Liver (tissue), 9 donors: ENCODE measurements around the gene GRB7. TPM values are rescaled to one million over a fixed set of nuclear protein-coding genes. Genes with fewer than 3 reads are reported as not detected.
"Not testable (repeated sequence)": the region's sequence is repeated elsewhere in the genome, so short reads cannot be mapped to it uniquely, and the experiment has no call there.

ENCODE experiments used
- DNase-seq: peaks from one replicate; pipeline ENCODE4 v3.0.0-alpha.2; 2017; ENCODE audit warnings: low spot score
- H3K27ac ChIP-seq, 2 donors: one replicate each; pipeline ENCODE4 v1.7.0; 2013; ENCODE audit warnings: inconsistent platforms in 2 of 2, low read length in 2 of 2, control low read depth in 1 of 2, low read depth in 1 of 2, mild to moderate bottlenecking in 1 of 2
- H3K27me3 ChIP-seq, 4 donors: one replicate each; pipeline versions ENCODE4 v1.6.1 to v1.7.0; 2013; ENCODE audit warnings: low read length in 3 of 4, inconsistent platforms in 1 of 4, mild to moderate bottlenecking in 1 of 4, moderate library complexity in 1 of 4; ENCODE audit not compliant: control insufficient read depth in 4 of 4, insufficient read depth in 4 of 4
- H3K36me3 ChIP-seq, 4 donors: one replicate each; pipeline versions ENCODE4 v1.6.1 to v1.7.0; 2013; ENCODE audit warnings: low read length in 3 of 4, mild to moderate bottlenecking in 3 of 4, low read depth in 1 of 4, moderate library complexity in 1 of 4; ENCODE audit not compliant: control insufficient read depth in 4 of 4, insufficient read depth in 3 of 4
- H3K4me1 ChIP-seq, 4 donors: one replicate each; pipeline versions ENCODE4 v1.6.1 to v1.7.0; 2013; ENCODE audit warnings: low read length in 3 of 4, mild to moderate bottlenecking in 3 of 4, moderate library complexity in 1 of 4; ENCODE audit not compliant: control insufficient read depth in 4 of 4, insufficient read depth in 4 of 4
- H3K4me3 ChIP-seq, 3 donors: one replicate each; pipeline versions ENCODE4 v1.6.1 to v1.7.0; 2013; ENCODE audit warnings: low read length in 3 of 3, control low read depth in 1 of 3, low read depth in 1 of 3, mild to moderate bottlenecking in 1 of 3
- H3K9ac ChIP-seq, 2 donors: one replicate each; pipeline ENCODE4 v1.7.0; 2013; ENCODE audit warnings: low read length in 2 of 2, mild to moderate bottlenecking in 2 of 2, moderate library complexity in 2 of 2, control low read depth in 1 of 2, low read depth in 1 of 2
- H3K9me3 ChIP-seq, 4 donors: one replicate each; pipeline versions ENCODE4 v1.6.1 to v1.7.0; 2013; ENCODE audit warnings: low read length in 3 of 4; ENCODE audit not compliant: control insufficient read depth in 4 of 4
- ATF3 ChIP-seq: IDR thresholded peaks from 2 replicates; pipeline ENCODE4 v1.6.1; 2016; ENCODE audit warnings: antibody characterized with exemption
- EGR1 ChIP-seq, 2 donors: IDR thresholded peaks; 2 replicates each; pipeline ENCODE4 v1.6.1; 2016 to 2018; ENCODE audit warnings: antibody characterized with exemption in 2 of 2, low read depth in 2 of 2
- FOXA1 ChIP-seq: IDR thresholded peaks from 2 replicates; pipeline ENCODE4 v1.6.1; 2016; ENCODE audit warnings: antibody characterized with exemption
- FOXA2 ChIP-seq: IDR thresholded peaks from 2 replicates; pipeline ENCODE4 v1.6.1; 2016; ENCODE audit warnings: antibody characterized with exemption
- GABPA ChIP-seq, 2 donors: IDR thresholded peaks in 1 of 2; conservative IDR thresholded peaks in 1 of 2; 2 replicates each; pipeline ENCODE4 v1.6.1; 2016; ENCODE audit warnings: antibody characterized with exemption in 2 of 2, mild to moderate bottlenecking in 1 of 2, moderate library complexity in 1 of 2
- HNF4A ChIP-seq, 2 donors: conservative IDR thresholded peaks; 2 replicates each; pipeline ENCODE4 v1.6.1; 2016; ENCODE audit warnings: antibody characterized with exemption in 2 of 2, mild to moderate bottlenecking in 2 of 2
- HNF4G ChIP-seq: IDR thresholded peaks from 2 replicates; pipeline ENCODE4 v1.6.1; 2016; ENCODE audit warnings: antibody characterized with exemption
- JUND ChIP-seq, 2 donors: IDR thresholded peaks; 2 replicates each; pipeline ENCODE4 v1.6.1; 2016; ENCODE audit warnings: antibody characterized with exemption in 2 of 2
- MAX ChIP-seq: IDR thresholded peaks from 2 replicates; pipeline ENCODE4 v1.6.1; 2016; ENCODE audit warnings: antibody characterized with exemption
- NR2F2 ChIP-seq: IDR thresholded peaks from 2 replicates; pipeline ENCODE4 v1.6.1; 2016; ENCODE audit warnings: antibody characterized with exemption
- RAD21 ChIP-seq, 2 donors: IDR thresholded peaks; 2 replicates each; pipeline ENCODE4 v1.6.1; 2016; ENCODE audit warnings: antibody characterized with exemption in 2 of 2, mild to moderate bottlenecking in 2 of 2
- REST ChIP-seq: IDR thresholded peaks from 2 replicates; pipeline ENCODE4 v1.6.1; 2016; ENCODE audit warnings: antibody characterized with exemption, mild to moderate bottlenecking
- SP1 ChIP-seq: IDR thresholded peaks from 2 replicates; pipeline ENCODE4 v1.6.1; 2018; ENCODE audit warnings: antibody characterized with exemption, mild to moderate bottlenecking
- TAF1 ChIP-seq: conservative IDR thresholded peaks from 2 replicates; pipeline ENCODE4 v1.6.1; 2016; ENCODE audit warnings: antibody characterized with exemption, mild to moderate bottlenecking
- YY1 ChIP-seq: IDR thresholded peaks from 2 replicates; pipeline ENCODE4 v1.6.1; 2016; ENCODE audit warnings: antibody characterized with exemption, mild to moderate bottlenecking
- ZBTB33 ChIP-seq: IDR thresholded peaks from 2 replicates; pipeline ENCODE4 v1.6.1; 2016; ENCODE audit warnings: antibody characterized with exemption
- WGBS: extraction: QIAGEN DNeasy Blood & Tissue Kit; methylation state at CpG from one replicate; pipeline ENCODE4 v1.1.7; 2013; 5-methylcytosine and 5-hydroxymethylcytosine counted together
- polyA plus RNA-seq, 2 donors: library from polyadenylated mRNA; stranded (reverse) in 1 of 2; unstranded in 1 of 2; fragments of 200-250 nt in 1 of 2; fragments of >200 nt in 1 of 2; fragmentation: Nextera tagmentation in 1 of 2; extraction: Ambion mirVana in 1 of 2; gene quantifications; one replicate each; pipeline versions ENCODE4 v1.2.1 to v1.2.3, GENCODE V29; 2013 to 2015
- total RNA-seq, 2 donors: library from RNA; depleted of rRNA; stranded (reverse); fragments of >200 nt; gene quantifications; one replicate each; pipeline ENCODE4 v1.2.3, GENCODE V29; 2014
- donor health status: healthy.
- donor health status: healthy.
- donor health status: healthy.
- donor health status: healthy.
- donor health status: healthy.

Gene GRB7
- total and polyA plus RNA-seq, 4 donors, result 1.9 to 6.8 (median 2.5) TPM

GRCh38 chr17:39709998-39710964 lies 27.5 kb upstream of the GRB7 start:
- H3K27ac ChIP-seq, result no peak overlapping the region
- H3K4me1 ChIP-seq, result peaks cover 7 to 22% (median 18%) of the 10 kb centered on the region in 4 donors
- H3K27me3 ChIP-seq, result no peaks in the 10 kb centered on the region
- DNase-seq, result no peak
- peaks cover 0 to 32% (median 11%) of the 10 kb centered on the region in 4 donors for H3K36me3 ChIP-seq
- H3K9me3 ChIP-seq, result no peaks in the 10 kb centered on the region
- no peak overlapping the region for H3K9ac ChIP-seq
- TF ChIP-seq ZBTB33 (no peak), ATF3 (no peak), REST (no peak), TAF1 (no peak), SP1 (no peak), FOXA1 (no peak), MAX (no peak), EGR1 (IDR thresholded peaks at IDR 0.05; ENCODE audit: low read depth in 2 of 2) (no peak), NR2F2 (no peak), HNF4A (conservative IDR thresholded peaks at IDR 0.05) (no peak), FOXA2 (no peak), YY1 (no peak), RAD21 (IDR thresholded peaks at IDR 0.05) (no peak), GABPA (IDR thresholded peaks at IDR 0.05 in 1 of 2, conservative IDR thresholded peaks at IDR 0.05 in 1 of 2) (no peak), JUND (IDR thresholded peaks at IDR 0.05) (no peak), HNF4G (no peak)
- H3K4me3 ChIP-seq, result no peak overlapping the region
- WGBS, result 94% methylated on average over 20 of the region's 20 CpGs

GRCh38 chr17:39711071-39711470 lies 26.7 kb upstream of the GRB7 start:
- WGBS, result 93% methylated on average over 11 of the region's 11 CpGs
- H3K9ac ChIP-seq, H3K4me3 ChIP-seq, H3K27ac ChIP-seq, H3K27me3 ChIP-seq, DNase-seq, H3K9me3 ChIP-seq: not testable (repeated sequence)
- Histone ChIP-seq H3K36me3 (peaks cover 0 to 35% (median 12%) of the 10 kb centered on the region in 4 donors), H3K4me1 (peaks cover 4 to 22% (median 16%) of the 10 kb centered on the region in 4 donors)
